Sigmoid colon (tissue), 4 donors: ENCODE results near the gene FIBP.

Experiments used
- POLR2A ChIP-seq, 2 donors: fragments of 450-650 bp; IDR thresholded peaks; one replicate each; pipeline ENCODE4 v1.6.1; 2016; ENCODE audit warnings: antibody characterized with exemption in 2 of 2, mild to moderate bottlenecking in 2 of 2, moderate library complexity in 2 of 2
- POLR2AphosphoS5 ChIP-seq, 4 donors: sonication (generic); formaldehyde crosslinking; IDR thresholded peaks; one replicate each; pipeline ENCODE4 v1.6.1; 2017; ENCODE audit warnings: antibody characterized with exemption in 4 of 4
- TF ChIP-seq, protein P1 (sequence below), 4 experiments: fragments of 450-650 bp in 3 of 4; fragments of 200-600 bp in 1 of 4; IDR thresholded peaks; one replicate each; pipeline ENCODE4 v1.5.1; 2016 to 2019; ENCODE audit warnings: antibody characterized with exemption in 4 of 4, mild to moderate bottlenecking in 3 of 4, moderate library complexity in 2 of 4

DNA sequence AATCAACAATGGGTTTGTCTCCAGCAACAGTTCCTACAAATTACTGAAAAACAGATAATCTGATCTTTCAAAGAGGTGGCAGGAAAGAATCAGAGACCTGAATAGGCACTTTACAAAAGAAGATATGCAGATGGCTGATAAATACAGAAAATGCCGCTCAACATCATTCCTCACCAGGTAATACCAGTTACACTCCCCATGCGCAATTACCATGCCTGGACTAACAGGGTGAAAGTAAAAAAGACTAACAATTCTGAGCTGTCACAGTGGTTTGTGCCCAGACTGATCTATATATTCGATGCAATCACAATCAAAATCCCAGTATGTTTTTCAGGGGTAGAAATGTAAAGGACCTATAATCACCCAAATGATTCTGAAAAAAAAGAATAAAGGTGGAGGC lies 44.5 kb downstream of the FIBP start:
- TF ChIP-seq, protein P1, sequence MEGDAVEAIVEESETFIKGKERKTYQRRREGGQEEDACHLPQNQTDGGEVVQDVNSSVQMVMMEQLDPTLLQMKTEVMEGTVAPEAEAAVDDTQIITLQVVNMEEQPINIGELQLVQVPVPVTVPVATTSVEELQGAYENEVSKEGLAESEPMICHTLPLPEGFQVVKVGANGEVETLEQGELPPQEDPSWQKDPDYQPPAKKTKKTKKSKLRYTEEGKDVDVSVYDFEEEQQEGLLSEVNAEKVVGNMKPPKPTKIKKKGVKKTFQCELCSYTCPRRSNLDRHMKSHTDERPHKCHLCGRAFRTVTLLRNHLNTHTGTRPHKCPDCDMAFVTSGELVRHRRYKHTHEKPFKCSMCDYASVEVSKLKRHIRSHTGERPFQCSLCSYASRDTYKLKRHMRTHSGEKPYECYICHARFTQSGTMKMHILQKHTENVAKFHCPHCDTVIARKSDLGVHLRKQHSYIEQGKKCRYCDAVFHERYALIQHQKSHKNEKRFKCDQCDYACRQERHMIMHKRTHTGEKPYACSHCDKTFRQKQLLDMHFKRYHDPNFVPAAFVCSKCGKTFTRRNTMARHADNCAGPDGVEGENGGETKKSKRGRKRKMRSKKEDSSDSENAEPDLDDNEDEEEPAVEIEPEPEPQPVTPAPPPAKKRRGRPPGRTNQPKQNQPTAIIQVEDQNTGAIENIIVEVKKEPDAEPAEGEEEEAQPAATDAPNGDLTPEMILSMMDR (IDR thresholded peaks at IDR 0.05), result no peak
- no peak for TF ChIP-seq POLR2A (IDR thresholded peaks at IDR 0.05)
- TF ChIP-seq POLR2AphosphoS5 (IDR thresholded peaks at IDR 0.05), result no peak
